Activated naive CD8-positive, alpha-beta T cell treated with anti-CD3 and anti-CD28 coated beads for 36 hours (primary cell): Measurements from ENCODE around the gene SPOCD1. TPM values are rescaled to one million over a fixed set of nuclear protein-coding genes. Genes with fewer than 3 reads are reported as not detected.

Source experiments
- DNase-seq: peaks from one replicate; pipeline ENCODE4 v3.0.0; 2021
- H3K27ac Mint-ChIP-seq: one replicate; pipeline ENCODE4 v1.8.0; 2022; ENCODE audit warnings: mild to moderate bottlenecking, moderate library complexity, mixed read lengths
- H3K27me3 Mint-ChIP-seq: one replicate; pipeline ENCODE4 v1.8.0; 2022; ENCODE audit warnings: mild to moderate bottlenecking, mixed read lengths
- H3K36me3 Mint-ChIP-seq: one replicate; pipeline ENCODE4 v1.8.0; 2021; ENCODE audit warnings: mild to moderate bottlenecking, mixed read lengths
- H3K4me1 Mint-ChIP-seq: one replicate; pipeline ENCODE4 v1.8.0; 2021; ENCODE audit warnings: mixed read lengths
- H3K4me3 Mint-ChIP-seq: one replicate; pipeline ENCODE4 v1.8.0; 2022; ENCODE audit warnings: mild to moderate bottlenecking, moderate library complexity, mixed read lengths
- H3K9me3 Mint-ChIP-seq: one replicate; pipeline ENCODE4 v1.8.0; 2022; ENCODE audit warnings: mixed read lengths
- total RNA-seq, 2 experiments: library from RNA; stranded (reverse); gene quantifications; one replicate each; pipeline ENCODE4 v1.2.3, GENCODE V29; 2021

The SPOCD1 gene
- total RNA-seq, 2 experiments from 2014 or later, result not detected

DNA sequence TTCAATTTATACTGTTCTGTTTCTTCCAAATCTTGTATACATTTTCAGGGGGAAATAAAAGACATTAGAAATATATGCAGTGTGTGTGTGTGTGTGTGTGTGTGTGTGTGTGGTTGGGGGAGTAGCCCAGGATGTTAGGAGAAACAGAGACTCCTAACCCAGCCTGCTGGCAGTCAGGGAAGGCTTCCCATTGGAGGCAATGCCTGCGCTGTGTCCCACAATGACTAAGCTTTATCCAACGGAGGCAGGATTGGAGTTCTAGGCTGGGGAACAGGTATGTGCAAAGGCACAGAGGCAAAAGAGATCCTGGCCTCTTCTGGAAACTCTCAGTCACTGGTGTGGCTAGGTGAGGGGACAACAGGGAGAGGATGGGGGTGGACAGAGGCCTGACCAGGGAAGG is 35.2 kb downstream of the SPOCD1 start:
- peaks cover 18% of the 10 kb centered on the region for H3K27me3 Mint-ChIP-seq
- DNase-seq, result no peak
- no peaks in the 10 kb centered on the region for H3K9me3 Mint-ChIP-seq
- H3K27ac Mint-ChIP-seq, result no peak overlapping the region
- no peak overlapping the region for H3K4me3 Mint-ChIP-seq
- no peaks in the 10 kb centered on the region for H3K4me1 Mint-ChIP-seq
- H3K36me3 Mint-ChIP-seq, result no peaks in the 10 kb centered on the region

GRCh38 chr1:31779687-31780086 is 36.1 kb downstream of the SPOCD1 start:
- Mint-ChIP-seq H3K27me3 (peaks cover 18% of the 10 kb centered on the region), H3K27ac (no peak overlapping the region), H3K4me1 (no peaks in the 10 kb centered on the region), H3K4me3 (no peak overlapping the region), H3K9me3 (no peaks in the 10 kb centered on the region), H3K36me3 (no peaks in the 10 kb centered on the region)
- no peak for DNase-seq

- H3K4me1 Mint-ChIP-seq, result peaks cover under 1% of the 10 kb centered on the region
- H3K4me3 Mint-ChIP-seq, result no peak overlapping the region
- no peak for DNase-seq
- no peak overlapping the region for H3K27ac Mint-ChIP-seq
- H3K9me3 Mint-ChIP-seq, result no peaks in the 10 kb centered on the region
- H3K27me3 Mint-ChIP-seq, result peaks cover 25% of the 10 kb centered on the region
- no peaks in the 10 kb centered on the region for H3K36me3 Mint-ChIP-seq
These were observed 36.9 kb downstream of the SPOCD1 start for GRCh38 chr1:31778763-31779488.

DNA sequence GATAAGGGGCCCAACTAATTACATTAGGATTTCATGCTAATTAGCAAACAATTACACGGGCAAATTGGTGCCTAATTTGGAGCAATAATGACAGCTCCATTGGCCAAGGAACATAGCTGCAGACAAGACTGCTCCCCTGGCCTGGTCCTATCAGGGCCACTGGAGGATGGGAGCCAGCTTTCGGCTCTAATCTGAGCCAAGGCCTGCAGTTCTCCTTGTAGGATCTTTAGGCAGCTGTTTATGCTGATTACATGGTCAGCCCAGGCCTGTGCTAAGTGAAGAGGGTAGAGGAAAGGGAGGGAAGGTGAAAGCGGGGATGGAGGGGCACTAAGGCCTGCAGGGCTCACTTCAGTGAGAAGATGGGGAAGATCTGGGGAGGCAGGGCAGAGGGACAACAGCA is 39.3 kb downstream of the SPOCD1 start:
- no peak for DNase-seq
- Mint-ChIP-seq H3K4me3 (no peak overlapping the region), H3K9me3 (no peaks in the 10 kb centered on the region), H3K27me3 (peaks cover 42% of the 10 kb centered on the region), H3K36me3 (no peaks in the 10 kb centered on the region), H3K4me1 (peaks cover 16% of the 10 kb centered on the region), H3K27ac (no peak overlapping the region)

- H3K27me3 Mint-ChIP-seq, result peaks cover 42% of the 10 kb centered on the region
- H3K4me3 Mint-ChIP-seq, result no peak overlapping the region
- H3K9me3 Mint-ChIP-seq, result no peaks in the 10 kb centered on the region
- DNase-seq, result no peak
- H3K4me1 Mint-ChIP-seq, result peaks cover 20% of the 10 kb centered on the region
- H3K27ac Mint-ChIP-seq, result no peak overlapping the region
- no peaks in the 10 kb centered on the region for H3K36me3 Mint-ChIP-seq
These were observed 39.8 kb downstream of the SPOCD1 start for GRCh38 chr1:31776032-31776431.

GRCh38 chr1:31775210-31775999 is 40.4 kb downstream of the SPOCD1 start:
- H3K9me3 Mint-ChIP-seq, result no peaks in the 10 kb centered on the region
- H3K4me3 Mint-ChIP-seq, result no peak overlapping the region
- H3K27ac Mint-ChIP-seq, result no peak overlapping the region
- H3K27me3 Mint-ChIP-seq, result peaks cover 42% of the 10 kb centered on the region
- no peak for DNase-seq
- no peaks in the 10 kb centered on the region for H3K36me3 Mint-ChIP-seq
- H3K4me1 Mint-ChIP-seq, result peaks cover 24% of the 10 kb centered on the region

- Mint-ChIP-seq H3K4me1 (peaks cover 25% of the 10 kb centered on the region), H3K36me3 (no peaks in the 10 kb centered on the region), H3K4me3 (no peak overlapping the region), H3K27me3 (peaks cover 38% of the 10 kb centered on the region), H3K27ac (no peak overlapping the region), H3K9me3 (no peaks in the 10 kb centered on the region)
- DNase-seq, result no peak
These were observed 41.3 kb downstream of the SPOCD1 start for GRCh38 chr1:31774495-31774894.

DNA sequence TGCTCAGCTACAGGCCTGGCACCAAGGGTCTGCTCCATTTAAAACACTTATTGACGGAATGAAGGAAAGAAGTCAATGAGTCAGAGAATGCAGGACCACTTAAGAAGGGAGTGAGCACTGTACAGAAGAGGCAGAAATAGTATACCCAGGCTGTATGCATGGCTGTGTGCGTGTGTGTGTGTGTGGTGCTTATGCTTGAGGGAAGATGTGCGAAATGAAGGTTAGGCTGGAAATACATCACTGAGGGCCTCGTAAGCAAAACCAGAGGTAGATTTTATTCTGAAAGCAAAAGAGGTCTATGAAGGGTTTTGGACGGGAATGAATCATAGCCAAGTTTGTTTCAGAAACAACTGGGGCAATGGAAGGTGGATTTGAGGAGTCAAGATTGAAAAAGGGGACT is 42.0 kb downstream of the SPOCD1 start:
- Mint-ChIP-seq H3K36me3 (no peaks in the 10 kb centered on the region), H3K27me3 (peaks cover 35% of the 10 kb centered on the region), H3K4me3 (no peak overlapping the region), H3K27ac (no peak overlapping the region), H3K4me1 (peaks cover 30% of the 10 kb centered on the region), H3K9me3 (no peaks in the 10 kb centered on the region)
- no peak for DNase-seq

- Mint-ChIP-seq H3K9me3 (no peaks in the 10 kb centered on the region), H3K36me3 (no peaks in the 10 kb centered on the region), H3K4me1 (peaks cover 32% of the 10 kb centered on the region), H3K27ac (no peak overlapping the region), H3K27me3 (peaks cover 35% of the 10 kb centered on the region), H3K4me3 (peak overlapping the region; percentile 75)
- DNase-seq, result no peak
These were observed 43.1 kb downstream of the SPOCD1 start for GRCh38 chr1:31772669-31773248.

DNA sequence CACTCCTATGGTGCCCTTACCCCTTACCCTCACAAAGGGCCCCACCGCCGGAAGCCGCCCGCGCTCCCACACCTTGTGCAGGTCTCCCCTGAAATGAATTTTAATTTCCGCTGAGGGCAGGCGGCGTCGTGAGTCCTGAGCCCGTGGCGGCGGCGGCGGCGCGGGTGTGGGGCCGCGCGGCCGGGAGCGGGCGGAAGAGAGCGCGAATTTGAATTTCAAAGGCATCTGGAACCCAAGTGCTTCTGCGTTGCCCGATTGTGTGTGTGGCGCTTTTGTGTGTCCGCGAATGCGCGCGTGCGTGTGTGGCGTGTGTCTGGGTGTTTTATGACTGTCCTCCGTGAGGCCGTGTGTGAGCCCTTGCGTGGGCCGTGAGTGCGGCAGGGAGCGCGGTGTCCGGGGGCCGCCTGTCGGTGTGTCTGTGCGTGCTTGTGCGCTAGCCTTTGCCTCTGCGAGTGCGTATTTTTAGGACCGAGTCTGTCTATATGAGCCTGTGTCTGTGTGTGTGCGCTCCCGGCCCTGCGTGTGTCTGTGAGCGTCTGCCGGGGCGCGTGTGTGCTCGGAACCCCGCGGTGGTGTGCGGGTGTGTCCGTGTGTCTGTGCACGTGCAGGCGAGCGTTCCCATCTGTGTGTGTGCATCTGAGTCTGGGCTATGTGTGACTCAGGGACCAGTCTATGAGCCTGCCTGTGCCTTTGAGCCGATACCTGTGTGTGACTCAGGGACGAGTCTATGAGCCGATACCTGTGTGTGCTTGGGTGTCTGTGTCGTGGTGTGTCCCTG is 43.7 kb downstream of the SPOCD1 start:
- peaks cover 32% of the 10 kb centered on the region for H3K4me1 Mint-ChIP-seq
- H3K27ac Mint-ChIP-seq, result peak overlapping the region; percentile 49
- no peaks in the 10 kb centered on the region for H3K36me3 Mint-ChIP-seq
- H3K9me3 Mint-ChIP-seq, result no peaks in the 10 kb centered on the region
- peaks cover 29% of the 10 kb centered on the region for H3K27me3 Mint-ChIP-seq
- peak; percentile 45 for DNase-seq
- H3K4me3 Mint-ChIP-seq, result peak overlapping the region; percentile 75

- Mint-ChIP-seq H3K27ac (no peak overlapping the region), H3K4me1 (peaks cover 33% of the 10 kb centered on the region), H3K9me3 (no peaks in the 10 kb centered on the region), H3K36me3 (no peaks in the 10 kb centered on the region), H3K27me3 (peaks cover 24% of the 10 kb centered on the region), H3K4me3 (no peak overlapping the region)
- DNase-seq, result no peak
These were observed 46.0 kb downstream of the SPOCD1 start for GRCh38 chr1:31769720-31770390.

GRCh38 chr1:31768939-31769704 is 46.7 kb downstream of the SPOCD1 start:
- Mint-ChIP-seq H3K36me3 (no peaks in the 10 kb centered on the region), H3K9me3 (no peaks in the 10 kb centered on the region), H3K27me3 (peaks cover 19% of the 10 kb centered on the region), H3K4me3 (no peak overlapping the region), H3K27ac (no peak overlapping the region), H3K4me1 (peaks cover 36% of the 10 kb centered on the region)
- no peak for DNase-seq

GRCh38 chr1:31768407-31768907 is 47.4 kb downstream of the SPOCD1 start:
- Mint-ChIP-seq H3K4me1 (peaks cover 35% of the 10 kb centered on the region), H3K9me3 (no peaks in the 10 kb centered on the region), H3K27ac (no peak overlapping the region), H3K4me3 (no peak overlapping the region), H3K36me3 (no peaks in the 10 kb centered on the region), H3K27me3 (peaks cover 15% of the 10 kb centered on the region)
- DNase-seq, result no peak

DNA sequence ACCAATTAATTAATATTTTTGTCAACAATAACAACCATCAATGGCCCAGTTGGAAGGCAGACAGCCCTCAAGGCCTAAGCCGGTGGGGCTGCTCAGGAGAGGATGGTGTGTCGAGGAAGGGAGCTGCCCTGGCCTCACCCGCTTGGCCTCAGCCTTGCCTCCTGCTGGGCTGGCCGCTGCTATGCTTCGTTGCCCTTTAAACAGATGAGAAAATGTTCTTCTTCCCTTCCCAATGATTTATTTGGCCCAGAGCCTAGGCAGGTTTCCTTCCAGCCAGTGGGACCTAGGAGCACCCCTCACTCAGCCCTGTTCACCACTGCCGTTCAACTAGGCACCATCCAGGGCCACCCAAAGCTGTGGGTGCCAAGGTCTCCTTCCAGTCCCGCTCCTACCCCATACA is 48.6 kb downstream of the SPOCD1 start:
- Mint-ChIP-seq H3K4me3 (no peak overlapping the region), H3K27ac (no peak overlapping the region), H3K4me1 (peaks cover 31% of the 10 kb centered on the region), H3K36me3 (no peaks in the 10 kb centered on the region), H3K27me3 (peaks cover 17% of the 10 kb centered on the region), H3K9me3 (no peaks in the 10 kb centered on the region)
- no peak for DNase-seq
